ENCODE data around the gene CHCHD4.
"Not testable (repeated sequence)": the region's sequence is repeated elsewhere in the genome, so short reads cannot be mapped to it uniquely, and the experiment has no call there.

CHCHD4 gene

DNA sequence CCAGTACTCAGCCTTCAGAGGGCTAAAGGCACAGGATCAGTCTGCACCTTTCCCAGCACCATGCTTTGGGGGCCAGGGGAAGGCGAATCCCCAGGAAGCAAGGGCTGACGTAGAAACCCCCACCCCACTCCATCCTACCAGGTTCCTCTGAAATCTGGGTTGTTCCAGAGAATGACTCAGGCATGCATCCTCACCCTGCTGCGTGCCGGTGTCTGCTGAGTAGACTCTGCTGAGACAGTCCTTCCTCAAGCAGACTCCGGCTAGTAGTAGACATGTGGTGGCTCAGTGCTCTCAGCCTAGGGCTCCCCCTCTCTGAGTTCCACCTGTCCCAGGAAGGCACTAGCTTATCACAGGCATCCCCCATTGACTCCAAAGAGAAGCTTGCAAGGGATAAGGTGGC is 9.2 kb upstream of the CHCHD4 start:
- DNase-seq, result no peak

- DNase-seq, result no peak
Observed at GRCh38 chr3:14133188-14133800, 8.6 kb upstream of the CHCHD4 start.

- DNase-seq, result no peak
Observed at GRCh38 chr3:14132689-14133088, 8.0 kb upstream of the CHCHD4 start.

DNA sequence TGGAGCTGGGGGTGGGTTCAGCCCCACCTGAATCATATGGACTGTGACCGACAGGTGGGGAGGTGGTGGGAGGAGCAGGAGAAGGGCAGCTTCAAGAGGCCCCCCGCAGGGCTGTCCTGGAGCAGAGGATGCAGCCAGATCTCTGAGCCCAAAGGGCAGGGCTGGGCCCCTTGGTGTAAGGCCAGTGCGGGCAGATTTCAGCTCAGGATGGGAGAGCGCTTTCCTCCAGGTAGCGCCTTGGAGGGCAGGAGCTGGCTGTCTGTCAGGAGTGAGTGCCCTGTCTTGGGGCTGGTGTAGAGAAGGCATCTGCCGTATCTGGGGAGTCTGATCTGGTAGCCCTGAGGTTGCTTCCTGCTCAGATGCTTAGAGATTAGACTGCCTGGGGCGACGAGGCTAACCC is 7.5 kb upstream of the CHCHD4 start:
- DNase-seq, result no peak

GRCh38 chr3:14131134-14131533 is 6.5 kb upstream of the CHCHD4 start:
- DNase-seq, result no peak

- DNase-seq, result no peak
Observed at GRCh38 chr3:14130707-14131106, 6.0 kb upstream of the CHCHD4 start.

- no peak for DNase-seq
Observed at GRCh38 chr3:14130230-14130629, 5.6 kb upstream of the CHCHD4 start.

DNA sequence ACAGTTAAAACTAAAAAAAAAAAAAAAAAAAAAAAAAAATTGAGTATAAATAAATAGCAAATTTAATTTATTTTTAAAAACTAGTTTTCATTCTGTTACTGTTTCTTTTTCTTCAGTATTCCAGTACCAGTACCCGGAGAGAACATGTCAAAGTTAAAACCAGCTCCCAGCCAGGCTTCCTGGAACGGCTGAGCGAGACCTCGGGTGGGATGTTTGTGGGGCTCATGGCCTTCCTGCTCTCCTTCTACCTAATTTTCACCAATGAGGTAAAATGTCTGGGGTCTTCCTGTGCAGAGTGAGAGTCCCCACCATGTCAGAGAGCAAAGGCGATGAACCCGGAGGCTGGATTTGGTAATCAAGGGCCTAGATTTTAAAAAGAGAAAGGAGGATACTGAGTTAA is 4.6 kb upstream of the CHCHD4 start:
- DNase-seq, result no peak

DNA sequence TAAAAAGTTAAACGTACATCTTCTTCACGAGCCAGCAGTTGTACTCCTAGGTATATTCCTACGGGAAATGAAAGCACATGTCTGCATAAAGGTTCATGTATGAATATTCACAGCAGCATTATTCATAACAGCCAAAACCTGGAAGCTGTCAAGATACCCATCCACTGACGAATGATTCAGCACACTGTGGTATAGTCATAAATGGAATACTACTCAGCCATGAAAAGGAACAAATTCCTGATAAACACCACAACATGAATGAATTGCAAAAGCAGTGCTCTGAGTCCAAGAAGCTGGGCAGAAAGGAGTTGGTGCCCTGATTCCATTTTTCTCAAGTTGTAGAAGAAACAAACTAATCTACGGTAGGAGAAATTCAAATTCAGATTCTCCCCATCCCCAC is 4.1 kb upstream of the CHCHD4 start:
- no peak for DNase-seq

- DNase-seq, result no peak
Observed at GRCh38 chr3:14127516-14128161, 3.0 kb upstream of the CHCHD4 start.

DNA sequence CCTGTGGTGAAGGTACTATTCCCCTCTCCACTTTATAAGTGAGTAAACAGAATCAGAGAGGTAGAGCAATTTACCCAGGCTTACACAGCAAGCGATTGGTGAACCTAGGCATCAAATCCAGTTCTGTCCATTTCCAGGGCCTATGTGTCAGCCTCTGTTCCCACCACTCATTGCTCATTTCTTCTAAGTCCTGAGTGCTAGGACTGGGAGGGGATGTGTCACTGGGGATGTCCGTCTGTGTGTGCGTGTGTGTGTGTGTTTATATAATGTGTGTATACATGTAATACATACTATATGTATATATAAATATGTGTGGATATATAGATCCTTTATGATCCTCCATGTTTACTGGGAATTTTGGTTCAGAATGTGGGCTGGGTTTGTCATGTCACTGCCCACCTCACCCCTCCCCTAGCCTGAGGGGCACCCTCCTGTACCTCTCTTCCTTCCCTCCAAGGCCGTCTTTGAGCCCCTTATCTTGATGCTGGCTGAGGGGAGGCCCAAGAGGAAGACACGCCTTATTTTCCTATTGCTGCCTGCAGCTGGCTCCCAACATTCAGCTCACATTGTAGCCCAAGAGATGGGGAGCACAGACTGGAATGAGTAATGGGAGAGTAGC is 2.3 kb upstream of the CHCHD4 start:
- DNase-seq, result no peak

DNA sequence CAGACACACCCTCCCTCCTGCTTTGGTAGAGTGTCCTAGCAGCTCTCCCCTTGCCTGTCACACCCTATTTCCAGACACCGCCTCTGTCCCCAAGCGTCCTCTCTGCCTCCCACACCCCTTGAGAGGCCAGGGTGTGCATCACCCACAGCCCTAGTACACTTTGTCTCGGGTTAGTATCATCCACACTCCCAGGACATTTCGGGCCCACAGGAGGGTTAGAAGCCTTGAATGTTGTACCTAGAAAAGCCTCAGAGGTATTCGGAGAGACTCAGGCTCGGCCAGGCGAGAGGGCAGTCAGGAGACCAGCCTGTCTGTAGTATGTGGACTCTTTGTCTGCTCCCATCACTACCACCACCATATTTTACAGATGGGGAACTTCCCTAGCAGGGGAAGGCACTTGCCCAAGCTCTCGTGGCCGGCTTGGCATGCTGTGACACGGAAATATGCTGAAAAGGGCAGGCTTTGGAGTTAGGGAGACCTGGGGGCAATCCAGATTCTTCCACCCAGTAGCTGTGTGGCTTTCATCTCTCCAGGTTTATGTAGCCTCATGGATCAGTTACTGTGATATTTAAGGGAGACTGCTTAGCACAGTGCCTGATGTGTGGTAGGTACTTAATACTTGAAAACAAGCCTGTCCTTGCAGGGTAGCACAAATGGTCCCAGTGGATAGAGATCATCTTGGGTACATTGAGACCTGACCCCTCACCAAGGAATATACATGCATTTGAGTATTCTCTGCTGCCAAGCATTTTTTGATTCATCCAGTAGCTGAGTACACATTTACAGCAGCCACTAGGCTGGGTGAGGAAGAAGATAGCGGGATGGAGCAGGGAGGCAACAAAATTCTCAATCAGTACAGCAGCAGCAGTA is 1.6 kb upstream of the CHCHD4 start:
- no peak for DNase-seq

DNA sequence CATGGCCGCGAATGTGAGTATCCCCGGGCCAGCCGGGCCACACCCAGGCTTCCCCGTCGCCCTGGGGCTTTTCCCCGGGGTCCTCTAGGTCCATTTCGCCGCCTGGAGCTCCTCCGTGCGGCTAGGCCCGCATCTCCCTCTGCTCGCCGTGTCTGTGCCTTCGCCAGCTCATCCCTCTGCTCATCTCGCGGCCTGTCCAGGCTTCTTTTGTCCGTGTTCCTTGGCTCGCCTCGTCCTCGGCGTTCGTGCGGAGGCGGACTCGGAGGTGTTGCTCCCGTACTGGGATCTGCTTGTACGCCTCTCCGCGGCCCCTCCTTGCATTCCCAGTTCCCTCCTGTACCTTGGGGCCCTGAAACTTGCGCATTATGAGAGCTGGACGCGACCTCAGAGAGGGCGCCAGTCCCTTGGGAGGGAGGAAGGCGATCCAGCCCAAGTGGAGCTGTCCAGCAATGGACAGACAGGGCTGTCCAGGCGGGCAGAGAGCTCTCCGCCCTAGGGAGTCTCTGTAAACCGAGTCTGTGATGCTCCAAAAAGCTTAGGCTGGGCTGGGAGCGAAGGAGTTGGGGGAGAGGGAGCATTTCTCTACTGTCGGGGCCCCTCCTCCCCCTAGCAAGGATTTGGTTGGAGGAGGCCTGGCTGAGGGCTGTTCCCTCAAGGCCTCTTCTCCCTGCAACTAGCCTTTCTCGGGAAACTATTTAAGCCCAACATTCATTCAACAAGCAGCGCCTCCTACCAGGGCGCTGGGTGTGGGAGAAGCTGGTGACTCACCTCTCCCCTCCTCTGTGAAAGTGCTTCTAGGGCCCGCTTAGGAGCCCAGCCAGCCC is 735 bp upstream of the CHCHD4 start:
- peak; percentile 14 for DNase-seq

- peak; percentile 64 for DNase-seq
Observed at GRCh38 chr3:14124223-14124614, 451 bp downstream of the CHCHD4 start.

- DNase-seq, result no peak
Observed at GRCh38 chr3:14123308-14124222, 1.1 kb downstream of the CHCHD4 start.

DNA sequence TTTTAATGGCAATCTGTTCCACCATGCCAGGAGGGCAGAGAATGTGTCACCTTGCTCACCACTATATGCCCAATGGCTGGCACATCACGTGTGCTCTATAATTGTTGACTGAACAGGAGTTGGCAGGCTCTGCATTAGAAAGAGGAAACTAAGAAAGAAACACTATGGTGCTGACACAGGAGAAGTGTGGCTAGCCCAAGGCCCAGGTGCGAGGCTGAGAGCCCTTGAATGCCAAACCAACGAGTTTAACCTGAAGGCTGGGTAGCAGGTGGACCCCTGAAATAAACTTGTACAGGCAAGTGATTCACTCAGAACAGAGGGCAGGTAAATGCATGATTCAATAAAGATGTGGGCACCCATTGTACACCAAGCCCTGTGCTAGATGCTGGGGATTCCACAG is 2.4 kb downstream of the CHCHD4 start:
- DNase-seq, result no peak

DNA sequence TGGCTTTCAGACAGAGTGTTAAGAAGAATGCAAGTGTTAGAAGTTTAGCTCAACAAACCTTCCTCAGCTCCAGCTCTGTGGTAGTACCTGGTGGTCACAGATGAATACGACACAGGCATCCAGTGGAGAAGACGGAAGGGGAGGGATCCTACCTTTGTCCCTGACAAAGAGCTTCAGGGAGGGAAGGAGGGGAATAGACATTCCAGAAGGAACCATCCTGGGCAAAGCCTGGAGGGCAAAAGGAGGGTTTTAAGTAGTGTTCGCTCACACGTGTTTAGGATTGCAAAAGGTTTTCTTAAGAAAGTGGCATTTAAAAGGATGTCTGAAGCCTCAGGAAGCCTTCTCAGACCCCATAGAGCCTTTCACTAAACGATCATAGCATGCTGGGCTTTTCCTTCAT is 2.8 kb downstream of the CHCHD4 start:
- no peak for DNase-seq

DNA sequence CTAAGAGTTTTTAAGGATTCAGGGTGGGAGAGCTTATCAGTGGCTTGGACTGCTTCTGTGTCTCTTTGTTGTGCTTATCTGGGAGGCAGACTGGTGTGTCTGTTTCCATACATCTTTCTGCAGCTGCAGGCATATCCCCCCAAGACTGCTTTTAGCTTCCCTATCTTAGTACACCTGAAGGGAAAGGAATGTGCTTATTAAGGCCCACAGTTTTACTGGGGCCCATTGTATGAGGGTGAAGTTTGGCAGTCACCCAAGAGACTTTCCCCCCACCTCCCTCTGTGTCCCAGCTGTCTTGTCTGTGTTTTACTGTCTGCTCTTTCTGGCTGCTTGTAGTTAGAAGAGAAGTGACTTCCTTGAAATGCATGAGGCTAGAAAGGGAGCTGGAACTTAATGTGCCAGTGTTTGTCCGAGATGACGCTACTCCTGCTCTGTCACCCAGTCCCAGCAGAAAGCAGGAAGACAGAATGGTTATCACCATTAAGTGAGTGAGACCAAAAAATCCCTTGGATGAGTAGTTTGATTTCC is 3.7 kb downstream of the CHCHD4 start:
- not testable (repeated sequence) for DNase-seq

DNA sequence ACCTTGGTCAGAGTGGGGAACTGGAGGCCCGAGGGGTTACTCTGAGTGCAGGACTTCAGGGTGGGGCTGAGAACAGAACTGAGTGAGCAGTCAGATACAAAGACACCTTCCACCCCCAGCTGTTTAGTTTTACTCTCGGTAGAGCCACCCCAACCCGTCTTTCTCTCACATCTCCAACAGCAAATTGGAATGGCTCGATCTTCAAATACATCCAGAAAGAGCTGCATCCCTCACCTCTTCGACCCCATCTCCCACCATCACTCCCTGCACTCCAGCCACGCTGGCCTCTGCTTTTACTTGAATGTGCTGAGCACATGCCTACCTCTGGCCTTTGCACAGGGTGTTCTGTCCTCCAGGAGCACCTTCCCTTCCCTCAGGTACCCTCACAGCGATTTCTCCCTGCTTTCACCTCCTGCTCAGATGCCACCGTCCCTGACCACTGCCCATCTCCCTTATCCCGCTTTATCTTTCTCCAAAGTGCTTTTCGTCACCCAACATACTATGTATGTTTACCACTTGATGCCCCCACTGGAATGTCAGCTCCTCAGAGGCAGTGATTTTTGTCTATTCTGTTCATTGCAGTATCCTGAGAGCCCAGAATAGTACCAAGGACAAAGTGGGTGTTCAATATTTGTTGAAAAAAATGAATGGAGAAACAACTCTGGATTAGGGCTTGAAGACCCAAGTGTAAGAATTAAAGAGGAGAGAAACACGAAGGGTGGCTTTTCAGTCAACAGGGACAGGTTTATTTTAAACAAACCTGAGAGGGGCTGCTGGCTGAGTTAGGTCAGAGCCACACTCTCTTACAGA is 4.4 kb downstream of the CHCHD4 start:
- no peak for DNase-seq

DNA sequence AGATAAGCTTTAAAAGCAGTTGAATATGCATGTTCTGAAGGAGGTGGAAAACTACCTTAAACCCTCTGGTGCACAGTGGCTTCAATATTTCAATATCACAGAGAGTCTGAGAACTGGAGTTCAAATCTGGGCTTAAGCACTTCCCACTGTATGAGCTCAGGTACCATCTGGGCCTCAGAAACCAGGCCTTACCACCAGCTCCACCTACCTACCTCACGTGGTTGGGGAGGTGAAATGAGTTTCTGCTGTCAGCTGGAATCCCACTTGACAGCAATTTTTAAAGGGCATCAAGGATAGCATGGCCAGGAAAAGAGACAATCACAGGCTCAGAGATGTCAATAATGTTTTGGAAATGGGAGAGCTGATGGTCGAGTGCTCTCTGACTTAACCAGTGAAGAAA is 5.0 kb downstream of the CHCHD4 start:
- no peak for DNase-seq

Data from GDM1 (cell line).